ENCODE results near the gene UFC1. TPM values are rescaled to one million over a fixed set of nuclear protein-coding genes. Genes with fewer than 3 reads are reported as not detected.

Gene UFC1
- total and polyA plus RNA-seq, 2 of the 13 experiments (the other 11 are each of a cell fraction or from before 2014, with no cell fraction given): 72.8 to 85.2 TPM

GRCh38 chr1:161165742-161166668 lies 12.2 kb downstream of the UFC1 start, which contains the start of gene PPOX (continued):
- no peak for TF ChIP-seq RERE (CRISPR knock-in tag; IDR thresholded peaks at IDR 0.05; ENCODE audit: low read depth)
- no peak for TF ChIP-seq ZNF362 (CRISPR knock-in tag; IDR thresholded peaks at IDR 0.05; ENCODE audit: borderline replicate concordance)
- no peak for TF ChIP-seq ZNF367 (CRISPR knock-in tag; IDR thresholded peaks at IDR 0.05; ENCODE audit: borderline replicate concordance)
- TF ChIP-seq RARG (CRISPR knock-in tag; IDR thresholded peaks at IDR 0.05; ENCODE audit: low read depth): no peak
- no peak for TF ChIP-seq KLF6 (CRISPR knock-in tag; IDR thresholded peaks at IDR 0.05)
- TF ChIP-seq ZBTB43 (CRISPR knock-in tag; conservative IDR thresholded peaks at IDR 0.05): no peak; the same call in 1 of the 2 replicates
- no peak for TF ChIP-seq ZMYM2 (CRISPR knock-in tag; IDR thresholded peaks at IDR 0.05)
- no peak for TF ChIP-seq NBN (conservative IDR thresholded peaks at IDR 0.05)
- TF ChIP-seq ZFP36 (IDR thresholded peaks at IDR 0.05; ENCODE audit: borderline replicate concordance, low read depth, low read length, partially characterized antibody): no peak
- no peak for TF ChIP-seq AHR (CRISPR knock-in tag; IDR thresholded peaks at IDR 0.05)
- TF ChIP-seq NR2F1 (CRISPR knock-in tag; IDR thresholded peaks at IDR 0.05): no peak
- no peak for TF ChIP-seq ZNF326 (CRISPR knock-in tag; IDR thresholded peaks at IDR 0.05; ENCODE audit: borderline replicate concordance)
- 0 out of 2 replicates have a peak, but pooled peaks have one; percentile 72 for TF ChIP-seq ZNF569 (CRISPR knock-in tag; IDR thresholded peaks at IDR 0.05; ENCODE audit: borderline replicate concordance)
- no peak; the same call in 1 of the 2 replicates for TF ChIP-seq ZBTB20 (CRISPR knock-in tag; IDR thresholded peaks at IDR 0.05; ENCODE audit: borderline replicate concordance, low read depth)
- TF ChIP-seq GABPA (IDR thresholded peaks at IDR 0.05; ENCODE audit: low read depth, low read length): no peak
- peak; percentile 59 for TF ChIP-seq GABPA (CRISPR knock-in tag; IDR thresholded peaks at IDR 0.05; ENCODE audit: low read depth)
- no peak for TF ChIP-seq LCORL (IDR thresholded peaks at IDR 0.05)
- TF ChIP-seq LCORL (CRISPR knock-in tag; IDR thresholded peaks at IDR 0.05): peak; percentile 14; the same call in 1 of the 2 replicates
- no peak; the same call in 1 of the 2 replicates for TF ChIP-seq ZNF460 (CRISPR knock-in tag; IDR thresholded peaks at IDR 0.05; ENCODE audit: borderline replicate concordance)
- no peak for TF ChIP-seq CCAR2 (optimal IDR thresholded peaks at IDR 0.05; ENCODE audit: low read depth, low read length)

Data from HepG2 (cell line).